ENCODE data around the gene DARS2.
"Not testable (repeated sequence)": the region's sequence is repeated elsewhere in the genome, so short reads cannot be mapped to it uniquely, and the experiment has no call there.

The DARS2 gene

GRCh38 chr1:173862146-173862768 lies 37.8 kb downstream of the DARS2 start:
- DNase-seq (ENCODE audit: low read depth) = not testable (repeated sequence)

- DNase-seq (ENCODE audit: low read depth) = peak; percentile 16
Measured at GRCh38 chr1:173862769-173863223, 38.3 kb downstream of the DARS2 start.

GRCh38 chr1:173863224-173864161 lies 39.0 kb downstream of the DARS2 start:
- no peak for DNase-seq (ENCODE audit: low read depth)

- DNase-seq (ENCODE audit: low read depth) = peak; percentile 41
Measured at GRCh38 chr1:173864179-173864867, 39.9 kb downstream of the DARS2 start.

DNA sequence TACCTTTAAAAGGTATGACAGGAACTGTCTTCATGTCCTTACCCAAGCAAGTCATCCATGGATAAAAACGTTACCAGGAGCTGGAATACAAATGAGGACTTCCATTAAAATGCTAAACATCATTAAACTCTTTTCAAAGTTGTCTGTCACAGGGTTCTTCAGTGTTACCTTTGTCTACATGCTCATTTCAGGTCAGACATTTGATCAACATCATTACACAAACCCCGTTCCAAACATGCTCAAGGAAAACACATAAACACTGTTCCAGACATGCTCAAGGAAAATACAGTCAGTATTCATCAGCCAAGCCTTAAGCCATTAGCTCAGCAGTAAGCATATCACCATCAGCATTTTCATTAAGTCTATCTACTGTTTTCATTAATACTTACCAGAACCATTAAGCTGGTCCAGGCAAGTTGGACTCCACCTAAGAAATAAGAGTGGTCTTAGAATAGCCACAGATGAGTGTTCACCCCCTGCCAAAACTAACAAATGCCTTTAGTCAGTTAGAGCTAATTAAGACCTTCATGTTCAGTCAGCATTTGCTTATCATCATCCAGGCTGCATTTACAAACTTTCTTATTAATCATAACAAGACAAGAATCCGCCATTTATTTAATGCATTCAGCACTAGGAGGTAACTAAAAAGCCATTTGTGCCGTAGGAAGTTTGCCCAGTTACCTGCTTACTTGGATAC lies 41.1 kb downstream of the DARS2 start:
- DNase-seq (ENCODE audit: low read depth) = peak; percentile 22

- no peak for DNase-seq (ENCODE audit: low read depth)
Measured at GRCh38 chr1:173866413-173867115, 42.1 kb downstream of the DARS2 start.

DNA sequence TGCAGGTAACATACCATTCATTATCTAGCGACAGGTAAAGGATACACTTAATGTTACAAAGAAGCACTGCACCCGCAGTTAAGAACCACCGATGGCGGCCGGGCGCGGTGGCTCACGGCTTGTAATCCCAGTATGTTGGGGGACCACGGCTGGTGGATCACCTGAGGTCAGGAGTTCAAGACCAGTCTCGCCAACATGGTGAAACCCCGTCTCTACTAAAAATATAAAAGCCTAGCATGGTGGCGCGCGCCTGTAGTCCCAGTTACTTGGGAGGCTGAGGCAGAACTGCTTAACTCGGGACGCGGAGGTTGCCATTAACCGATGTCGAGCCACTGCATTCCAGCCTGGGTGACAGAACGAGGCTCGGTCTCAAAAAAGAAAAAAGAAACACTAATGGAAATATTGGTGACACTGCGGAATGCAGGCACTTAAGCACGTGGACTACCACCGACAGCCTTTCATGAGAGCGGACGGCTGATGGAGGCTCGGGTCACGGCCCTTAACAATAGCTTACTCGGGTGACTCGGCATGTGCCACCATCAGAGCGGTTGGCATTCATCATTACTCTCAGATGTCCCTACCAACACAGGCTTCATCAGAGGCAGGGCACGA lies 42.8 kb downstream of the DARS2 start:
- DNase-seq (ENCODE audit: low read depth) = peak; percentile 46

- peak; percentile 100 for DNase-seq (ENCODE audit: low read depth)
Measured at GRCh38 chr1:173867753-173868265, 43.3 kb downstream of the DARS2 start, which contains the start of gene GAS5. GAS5 (minus strand) TSS chr1:173867989.

DNA sequence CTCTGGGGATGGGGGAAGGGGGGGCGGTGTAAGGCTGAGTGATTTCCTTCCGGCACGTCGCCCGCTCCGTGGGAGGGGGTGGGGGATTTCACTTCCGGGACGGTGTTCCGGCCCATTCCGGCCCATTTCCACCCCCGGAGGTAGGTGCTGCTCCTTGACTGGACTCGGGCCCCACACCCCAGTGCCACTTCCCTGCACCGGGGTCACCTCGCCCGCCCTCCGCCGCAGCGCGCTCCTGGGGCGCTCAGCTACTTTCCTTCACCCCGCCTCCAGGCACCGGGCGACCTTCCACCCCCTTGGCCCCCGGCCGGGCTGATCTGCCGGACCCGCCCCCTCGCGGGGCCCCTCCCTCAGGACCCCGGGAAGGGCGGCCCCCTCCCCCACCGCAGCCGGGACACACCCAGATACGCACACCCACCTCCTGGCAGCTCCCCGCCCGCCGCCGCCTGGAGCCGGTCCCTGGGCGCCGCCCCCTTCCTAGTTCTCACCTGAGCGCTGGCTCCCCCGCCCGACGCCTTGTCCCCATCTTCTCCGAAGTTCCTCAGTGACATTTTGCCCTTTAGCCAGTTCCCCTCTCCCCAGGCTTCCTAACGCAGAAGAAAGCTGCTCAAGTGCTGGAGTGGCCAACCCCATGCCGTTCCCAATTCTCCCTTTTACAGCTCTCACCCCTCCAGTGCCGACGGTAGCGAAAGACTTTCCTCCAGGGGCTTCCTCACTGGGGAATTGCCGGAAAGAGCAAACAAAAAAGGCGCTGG lies 44.0 kb downstream of the DARS2 start, which contains the start of gene ZBTB37:
ZBTB37 (plus strand) TSS at position 115 of the 755 bp plus-strand sequence. CDS start 1,846 bp downstream, outside the sequence.
- peak; percentile 50 for DNase-seq (ENCODE audit: low read depth)

GRCh38 chr1:173869021-173869359 lies 44.5 kb downstream of the DARS2 start:
- no peak for DNase-seq (ENCODE audit: low read depth)

DNA sequence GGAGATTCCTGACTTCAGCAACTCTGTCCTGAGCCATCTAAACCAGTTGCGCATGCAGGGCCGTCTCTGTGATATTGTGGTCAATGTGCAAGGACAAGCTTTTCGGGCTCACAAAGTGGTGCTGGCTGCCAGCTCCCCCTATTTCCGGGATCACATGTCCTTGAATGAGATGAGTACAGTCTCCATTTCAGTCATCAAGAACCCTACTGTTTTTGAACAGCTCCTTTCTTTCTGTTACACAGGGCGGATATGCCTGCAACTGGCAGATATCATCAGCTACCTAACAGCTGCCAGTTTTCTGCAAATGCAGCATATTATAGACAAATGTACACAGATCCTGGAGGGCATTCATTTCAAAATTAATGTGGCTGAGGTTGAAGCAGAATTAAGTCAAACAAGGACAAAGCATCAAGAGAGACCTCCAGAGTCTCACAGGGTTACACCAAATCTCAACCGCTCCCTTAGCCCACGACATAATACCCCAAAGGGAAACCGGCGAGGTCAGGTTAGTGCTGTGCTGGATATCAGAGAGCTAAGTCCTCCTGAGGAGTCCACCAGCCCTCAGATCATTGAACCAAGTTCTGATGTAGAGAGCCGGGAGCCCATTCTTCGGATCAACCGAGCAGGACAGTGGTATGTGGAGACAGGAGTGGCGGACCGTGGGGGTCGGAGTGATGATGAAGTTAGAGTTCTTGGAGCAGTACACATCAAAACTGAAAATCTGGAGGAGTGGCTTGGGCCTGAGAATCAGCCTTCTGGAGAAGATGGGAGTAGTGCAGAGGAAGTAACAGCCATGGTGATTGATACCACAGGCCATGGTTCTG lies 46.0 kb downstream of the DARS2 start:
- no peak for DNase-seq (ENCODE audit: low read depth)

GRCh38 chr1:173871091-173871490 lies 46.6 kb downstream of the DARS2 start:
- no peak for DNase-seq (ENCODE audit: low read depth)

DNA sequence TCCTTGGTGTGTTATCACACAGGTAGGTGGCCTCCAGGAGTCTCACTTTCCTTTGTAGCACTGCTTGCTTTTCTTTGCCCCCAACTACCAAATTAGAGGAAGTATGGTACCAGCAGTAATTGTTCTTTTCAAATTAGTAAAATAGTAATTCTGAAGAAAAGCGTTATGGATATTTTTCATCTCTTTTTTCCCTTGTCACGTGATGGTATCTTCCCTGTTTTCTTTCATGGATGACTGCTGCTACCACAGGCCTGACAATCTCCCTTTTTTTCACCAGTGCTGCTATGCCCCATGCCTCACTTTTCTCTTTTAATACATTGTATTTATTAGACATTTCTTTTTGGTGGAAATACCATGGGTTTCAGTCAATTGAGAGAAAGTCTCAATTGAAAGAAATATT lies 47.0 kb downstream of the DARS2 start:
- no peak for DNase-seq (ENCODE audit: low read depth)

GRCh38 chr1:173876732-173877131 lies 52.3 kb downstream of the DARS2 start:
- DNase-seq (ENCODE audit: low read depth) = no peak

DNA sequence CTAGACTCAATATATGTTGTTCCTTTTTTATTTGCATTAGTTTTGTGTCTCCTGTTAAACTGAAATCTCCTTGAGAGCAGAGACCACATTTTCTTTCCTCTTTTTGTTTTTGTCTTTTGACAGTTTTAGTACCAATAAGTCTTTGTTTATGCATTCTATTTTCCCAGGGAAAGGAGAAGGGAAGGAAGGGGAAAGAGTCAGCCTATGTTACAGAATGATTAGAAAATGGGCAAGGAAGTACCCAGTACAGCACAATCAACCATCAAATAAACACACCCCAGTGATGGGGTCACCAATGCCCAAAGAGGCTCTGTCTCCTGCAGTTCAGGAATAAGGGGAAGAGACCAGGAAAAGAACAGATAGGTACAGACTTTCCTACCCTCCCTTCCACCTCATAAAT lies 53.8 kb downstream of the DARS2 start:
- no peak for DNase-seq (ENCODE audit: low read depth)

- not testable (repeated sequence) for DNase-seq (ENCODE audit: low read depth)
Measured at GRCh38 chr1:173881117-173881516, 56.6 kb downstream of the DARS2 start.

DNA sequence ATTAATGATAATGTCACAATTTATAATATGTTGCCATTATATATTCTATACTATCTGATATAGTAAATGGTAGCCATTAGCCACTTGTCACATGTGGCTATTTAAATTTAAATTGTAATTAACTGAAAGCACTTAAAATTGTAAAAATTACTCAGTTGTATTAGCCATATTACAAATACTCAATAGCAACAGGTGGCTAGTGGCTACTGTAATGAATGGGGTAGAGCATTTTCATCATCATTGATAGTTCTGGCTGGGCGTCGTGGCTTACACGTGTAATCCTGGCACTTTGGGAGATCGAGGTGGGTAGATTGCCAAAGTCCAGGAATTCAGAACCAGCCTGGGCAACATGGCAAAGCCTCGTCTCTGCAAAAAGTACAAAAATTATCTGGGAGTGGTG lies 60.2 kb downstream of the DARS2 start:
- no peak for DNase-seq (ENCODE audit: low read depth)

DNA sequence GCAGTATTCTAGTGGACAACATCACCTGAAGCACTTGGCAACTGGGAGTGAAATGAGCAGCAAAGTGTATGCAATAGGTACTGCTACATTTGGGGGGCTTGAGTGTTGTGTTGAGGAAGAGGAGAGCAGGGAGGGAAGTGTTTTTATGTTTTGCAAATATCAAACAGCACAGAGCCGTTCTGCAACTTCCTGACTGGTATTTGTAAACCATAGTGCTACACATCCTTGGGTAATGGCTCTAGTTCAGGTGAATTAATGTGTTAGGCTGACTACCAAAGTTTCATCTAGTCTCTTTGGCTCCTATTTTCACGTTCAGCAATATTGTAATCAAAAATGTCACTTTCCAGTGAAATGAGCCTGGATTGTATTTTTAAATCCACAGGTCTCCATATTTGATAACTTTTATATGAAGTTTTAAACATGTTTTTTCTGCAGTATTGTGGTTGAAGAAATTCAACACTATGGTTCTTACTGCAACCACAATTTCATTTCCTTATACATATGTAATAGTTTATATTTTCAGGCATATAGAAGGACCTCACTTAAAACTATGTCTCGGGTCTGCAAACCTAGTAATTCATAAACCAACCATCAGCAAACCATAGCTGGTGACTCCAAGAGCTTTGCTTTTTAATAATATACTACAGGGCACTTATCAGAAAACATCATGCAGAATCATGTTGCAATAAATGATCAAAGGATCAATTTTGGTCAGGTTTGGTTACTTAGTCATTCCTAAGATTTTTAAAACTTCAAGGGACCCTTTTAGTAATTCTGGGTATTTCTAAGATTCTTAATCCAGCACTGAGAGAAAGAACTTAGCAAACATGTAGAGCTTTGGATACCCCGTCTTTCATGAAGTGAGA lies 62.5 kb downstream of the DARS2 start:
- DNase-seq (ENCODE audit: low read depth) = no peak
